ENCODE measurements around the gene LGALS7B. TPM values are rescaled to one million over a fixed set of nuclear protein-coding genes. Genes with fewer than 3 reads are reported as not detected.
A peak's percentile ranks its signal among the peaks of the same experiment; 100 is the strongest.

The LGALS7B gene
- total RNA-seq, 2 donors from 2014 or later = not detected

GRCh38 chr19:38830039-38830733 lies 41.2 kb downstream of the LGALS7B start:
- H3K27me3 Mint-ChIP-seq (ENCODE audit: insufficient read depth) = no peaks in the 10 kb centered on the region

GRCh38 chr19:38831142-38831605 lies 42.2 kb downstream of the LGALS7B start:
- peak overlapping the region; percentile 58 for H3K27ac ChIP-seq (ENCODE audit: low read depth, low read length)
- peak; percentile 74 for DNase-seq
- H3K36me3 ChIP-seq (ENCODE audit: control insufficient read depth, insufficient read depth, low read length) = peaks cover 26% of the 10 kb centered on the region
- no peaks in the 10 kb centered on the region for H3K4me1 ChIP-seq (ENCODE audit: control insufficient read depth, insufficient read depth, low read length)
- Mint-ChIP-seq H3K36me3 (ENCODE audit: low read depth) (peaks cover 40% of the 10 kb centered on the region), H3K27me3 (ENCODE audit: insufficient read depth) (no peaks in the 10 kb centered on the region), H3K4me3 (peak overlapping the region; percentile 79), H3K9me3 (no peaks in the 10 kb centered on the region), H3K27ac (peak overlapping the region; percentile 95), H3K4me1 (peaks cover 6% of the 10 kb centered on the region)
- H3K27me3 ChIP-seq (ENCODE audit: control insufficient read depth, insufficient read depth, low read length, poor library complexity, severe bottlenecking) = no peaks in the 10 kb centered on the region
- TF ChIP-seq CTCF (conservative IDR thresholded peaks at IDR 0.05) = no peak
- H3K9me3 ChIP-seq (ENCODE audit: control insufficient read depth, low read length) = no peaks in the 10 kb centered on the region
- peak overlapping the region; percentile 73 for H3K9ac ChIP-seq (ENCODE audit: extremely low read depth, low read length, poor library complexity, severe bottlenecking)
- H3K4me3 ChIP-seq (ENCODE audit: low read length) = peak overlapping the region; percentile 95
- WGBS, 2 experiments (ENCODE audit: insufficient coverage in 1 of 2, insufficient read length in 1 of 2) = 10 to 17% methylated on average over 9 to 16 of the region's 16 CpGs

More at GRCh38 chr19:38830039-38830733, 41.2 kb downstream of the LGALS7B start:
- no peak overlapping the region for H3K27ac Mint-ChIP-seq
- no peak overlapping the region for H3K4me3 ChIP-seq (ENCODE audit: low read length)
- peaks cover 11% of the 10 kb centered on the region for H3K4me1 Mint-ChIP-seq
- TF ChIP-seq CTCF (conservative IDR thresholded peaks at IDR 0.05) = no peak
- no peaks in the 10 kb centered on the region for H3K4me1 ChIP-seq (ENCODE audit: control insufficient read depth, insufficient read depth, low read length)
- peak overlapping the region; percentile 79 for H3K4me3 Mint-ChIP-seq
- peaks cover 37% of the 10 kb centered on the region for H3K36me3 Mint-ChIP-seq (ENCODE audit: low read depth)
- no peak for DNase-seq
- H3K9ac ChIP-seq (ENCODE audit: extremely low read depth, low read length, poor library complexity, severe bottlenecking) = no peak overlapping the region
- no peaks in the 10 kb centered on the region for H3K9me3 Mint-ChIP-seq
- no peaks in the 10 kb centered on the region for H3K27me3 ChIP-seq (ENCODE audit: control insufficient read depth, insufficient read depth, low read length, poor library complexity, severe bottlenecking)
- H3K27ac ChIP-seq (ENCODE audit: low read depth, low read length) = no peak overlapping the region
- peaks cover 17% of the 10 kb centered on the region for H3K36me3 ChIP-seq (ENCODE audit: control insufficient read depth, insufficient read depth, low read length)
- H3K9me3 ChIP-seq (ENCODE audit: control insufficient read depth, low read length) = no peaks in the 10 kb centered on the region
- 97 to 100% methylated on average over 3 to 4 of the region's 4 CpGs for WGBS, 2 experiments (ENCODE audit: insufficient coverage in 1 of 2, insufficient read length in 1 of 2)

GRCh38 chr19:38833092-38833425 lies 44.1 kb downstream of the LGALS7B start:
- Mint-ChIP-seq H3K27ac (peak overlapping the region; percentile 72), H3K27me3 (ENCODE audit: insufficient read depth) (no peaks in the 10 kb centered on the region), H3K9me3 (no peaks in the 10 kb centered on the region), H3K4me1 (peaks cover 6% of the 10 kb centered on the region), H3K36me3 (ENCODE audit: low read depth) (peaks cover 45% of the 10 kb centered on the region), H3K4me3 (no peak overlapping the region)
- Histone ChIP-seq H3K9ac (ENCODE audit: extremely low read depth, low read length, poor library complexity, severe bottlenecking) (no peak overlapping the region), H3K27me3 (ENCODE audit: control insufficient read depth, insufficient read depth, low read length, poor library complexity, severe bottlenecking) (no peaks in the 10 kb centered on the region), H3K27ac (ENCODE audit: low read depth, low read length) (peak overlapping the region; percentile 49), H3K4me1 (ENCODE audit: control insufficient read depth, insufficient read depth, low read length) (no peaks in the 10 kb centered on the region), H3K9me3 (ENCODE audit: control insufficient read depth, low read length) (no peaks in the 10 kb centered on the region), H3K36me3 (ENCODE audit: control insufficient read depth, insufficient read depth, low read length) (peaks cover 35% of the 10 kb centered on the region), H3K4me3 (ENCODE audit: low read length) (no peak overlapping the region)
- no peak for DNase-seq
- 90 to 97% methylated on average over 5 to 7 of the region's 7 CpGs for WGBS, 2 experiments (ENCODE audit: insufficient coverage in 1 of 2, insufficient read length in 1 of 2)
- no peak for TF ChIP-seq CTCF (conservative IDR thresholded peaks at IDR 0.05)
